ENCODE measurements around the gene PFKL.

- TF ChIP-seq CTCF (IDR thresholded peaks at IDR 0.05) (no peak), POLR2A (IDR thresholded peaks at IDR 0.05) (no peak)
Observed at GRCh38 chr21:44320847-44321246, 21.0 kb downstream of the PFKL start.
